Measurements from ENCODE around the gene AHCYL2. TPM values are rescaled to one million over a fixed set of nuclear protein-coding genes. Genes with fewer than 3 reads are reported as not detected.

Gene AHCYL2
- total RNA-seq, 1 donor from 2014 or later, result 91.0 TPM

DNA sequence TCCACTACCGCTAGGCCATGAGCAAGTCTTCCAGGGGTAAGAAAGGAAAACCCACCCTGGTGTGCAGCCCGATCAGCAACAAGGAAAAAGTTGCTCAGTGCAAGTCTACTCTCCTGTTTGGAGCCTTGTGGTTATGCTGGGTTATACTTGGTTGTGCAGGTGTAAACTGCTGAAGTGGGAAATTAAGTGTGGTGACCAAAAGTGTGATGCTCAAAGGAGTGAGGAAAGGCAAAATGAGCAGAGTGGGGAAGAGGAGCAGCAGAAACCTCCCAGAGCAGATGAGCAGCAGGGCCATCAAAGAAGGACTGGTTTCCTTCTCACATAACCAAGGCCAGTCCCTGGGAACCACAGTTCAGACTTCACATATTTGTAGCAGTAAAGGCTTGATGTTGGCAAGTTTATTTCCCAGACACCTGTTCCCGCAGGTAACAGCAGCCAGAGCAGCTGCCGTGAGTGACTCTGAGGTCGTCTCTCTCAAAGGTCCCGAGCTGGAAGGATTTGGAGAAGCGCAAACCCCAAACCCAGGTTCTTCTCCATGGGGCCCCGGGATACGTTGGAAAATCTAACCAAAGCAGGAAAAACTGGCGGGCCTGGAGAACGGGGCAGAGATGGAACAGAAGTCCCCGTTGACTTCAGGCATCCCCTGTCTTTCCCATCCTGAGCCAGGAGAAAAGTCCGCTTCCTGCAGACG is 37.0 kb upstream of the AHCYL2 start:
- DNase-seq, result no peak
- TF ChIP-seq CTCF (IDR thresholded peaks at IDR 0.05), result no peak
- Histone ChIP-seq H3K36me3 (no peaks in the 10 kb centered on the region), H3K4me1 (peaks cover 16% of the 10 kb centered on the region), H3K9me3 (no peaks in the 10 kb centered on the region), H3K27ac (no peak overlapping the region), H3K4me3 (peak overlapping the region; percentile 68), H3K27me3 (ENCODE audit: low read depth) (peaks cover 56% of the 10 kb centered on the region)
- intact Hi-C loops (cut with DNase I), result no loop called here
- no peak for ATAC-seq

DNA sequence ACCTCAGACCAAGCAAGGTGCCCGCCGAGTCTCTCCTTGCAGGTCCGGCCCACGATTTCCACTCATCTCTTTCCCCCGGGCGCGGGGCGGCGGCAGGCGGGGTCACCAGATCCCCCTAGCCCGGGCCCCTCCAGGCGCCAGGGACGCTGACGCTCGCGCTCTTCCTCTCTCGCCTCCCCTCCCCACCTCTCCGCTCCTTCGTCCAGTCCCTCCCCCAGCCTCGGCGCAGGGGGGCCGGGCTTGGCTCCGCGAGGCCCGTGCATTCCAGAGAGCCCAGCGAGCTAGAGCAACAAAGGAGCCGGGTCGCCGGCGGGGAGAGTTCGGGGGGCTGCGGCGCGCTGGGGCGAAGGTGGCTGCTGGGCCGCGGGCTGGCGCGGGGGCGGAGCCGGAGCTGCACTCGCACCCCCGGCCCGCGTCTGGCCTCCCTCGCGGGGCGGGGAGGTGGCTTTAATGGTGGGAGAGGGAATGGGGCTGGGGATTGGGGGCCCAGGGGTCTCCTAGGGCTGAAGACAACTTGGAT is 36.4 kb upstream of the AHCYL2 start, which contains the start of gene SMO:
TSS of gene SMO (plus strand) at position 262 of the 520 bp plus-strand sequence. CDS start 519 bp downstream, outside the sequence.
- intact Hi-C loops (cut with DNase I), result no loop called here
- peaks cover 16% of the 10 kb centered on the region for H3K4me1 ChIP-seq
- ATAC-seq (peak; percentile 70 to 73), DNase-seq (no peak)
- H3K9me3 ChIP-seq, result no peaks in the 10 kb centered on the region
- no peak for TF ChIP-seq CTCF (IDR thresholded peaks at IDR 0.05)
- peak within 1 kb of the TSS; percentile 68 for H3K4me3 ChIP-seq
- H3K27me3 ChIP-seq (ENCODE audit: low read depth), result peaks cover 56% of the 10 kb centered on the region
- no peaks in the 10 kb centered on the region for H3K36me3 ChIP-seq
- H3K27ac ChIP-seq, result no peak within 1 kb of the TSS

- DNase-seq (no peak), ATAC-seq (peak; percentile 47 to 58)
- Histone ChIP-seq H3K9me3 (no peaks in the 10 kb centered on the region), H3K36me3 (no peaks in the 10 kb centered on the region), H3K27ac (no peak overlapping the region), H3K4me1 (peaks cover 16% of the 10 kb centered on the region), H3K4me3 (peak overlapping the region; percentile 68), H3K27me3 (ENCODE audit: low read depth) (peaks cover 55% of the 10 kb centered on the region)
- TF ChIP-seq CTCF (IDR thresholded peaks at IDR 0.05), result no peak
- intact Hi-C loops (cut with DNase I), result no loop called here
These were observed 35.8 kb upstream of the AHCYL2 start for GRCh38 chr7:129188892-129189660.

DNA sequence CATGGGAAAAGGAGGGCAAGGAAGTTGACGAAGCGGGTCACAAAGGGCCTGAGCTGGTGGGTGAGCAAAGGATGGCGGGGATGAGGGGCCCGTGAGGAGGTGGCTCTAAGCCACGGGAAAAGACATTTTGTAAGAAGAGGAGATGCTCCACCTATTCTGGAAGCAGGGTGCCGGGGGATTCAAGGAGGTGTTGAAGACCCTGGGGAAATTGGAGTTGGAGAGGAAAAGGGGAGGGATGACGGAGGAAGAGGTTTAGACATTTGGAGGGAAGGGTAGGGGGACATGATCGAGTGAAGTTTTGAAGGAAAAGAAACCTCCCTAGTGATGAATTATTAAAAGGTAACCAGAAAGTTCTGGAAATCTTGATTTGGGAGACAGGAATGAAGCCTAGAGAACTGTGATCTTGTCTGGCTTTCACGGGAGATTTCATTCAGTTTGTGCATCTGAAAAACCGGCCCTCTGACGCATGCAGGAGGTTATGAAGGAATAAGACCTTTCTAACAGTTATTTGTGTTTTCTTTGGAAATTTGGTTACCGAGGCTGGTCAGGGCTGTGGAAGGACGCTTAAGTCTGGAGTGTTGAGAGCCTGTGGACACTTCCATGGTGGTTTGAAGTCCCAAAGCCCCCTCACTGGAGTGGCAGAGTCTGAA is 35.0 kb upstream of the AHCYL2 start:
- no peak overlapping the region for H3K27ac ChIP-seq
- H3K27me3 ChIP-seq (ENCODE audit: low read depth), result peaks cover 49% of the 10 kb centered on the region
- ATAC-seq, result no peak
- no peaks in the 10 kb centered on the region for H3K9me3 ChIP-seq
- intact Hi-C loops (cut with DNase I), result no loop called here
- peak overlapping the region; percentile 68 for H3K4me3 ChIP-seq
- peaks cover 16% of the 10 kb centered on the region for H3K4me1 ChIP-seq
- H3K36me3 ChIP-seq, result no peaks in the 10 kb centered on the region
- DNase-seq, result no peak
- TF ChIP-seq CTCF (IDR thresholded peaks at IDR 0.05), result no peak

DNA sequence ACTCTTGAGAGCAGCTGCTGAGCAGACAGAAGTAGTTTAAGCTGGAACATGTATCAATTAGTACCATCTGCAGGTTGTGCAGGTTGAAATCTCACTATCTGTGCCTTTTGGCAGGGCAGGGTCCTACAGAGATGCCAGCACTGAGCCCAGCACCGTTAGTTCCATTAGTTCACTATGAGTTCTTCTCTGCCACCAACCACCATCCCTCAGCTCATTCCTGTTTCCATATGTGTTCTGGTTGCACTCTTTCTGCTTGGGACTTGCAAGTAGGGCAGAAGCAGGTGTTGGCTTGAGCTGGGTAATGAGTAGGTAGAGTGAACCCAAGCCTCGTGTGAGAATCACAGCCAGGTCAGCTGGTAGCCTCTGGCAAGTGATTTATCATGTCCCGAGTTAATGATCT is 33.6 kb upstream of the AHCYL2 start:
- H3K27me3 ChIP-seq (ENCODE audit: low read depth), result peaks cover 49% of the 10 kb centered on the region
- H3K36me3 ChIP-seq, result no peaks in the 10 kb centered on the region
- H3K27ac ChIP-seq, result no peak overlapping the region
- intact Hi-C loops (cut with DNase I), result no loop called here
- ATAC-seq, result no peak
- H3K4me1 ChIP-seq, result peaks cover 16% of the 10 kb centered on the region
- H3K9me3 ChIP-seq, result no peaks in the 10 kb centered on the region
- no peak for DNase-seq
- TF ChIP-seq CTCF (IDR thresholded peaks at IDR 0.05), result no peak
- no peak overlapping the region for H3K4me3 ChIP-seq
